ENCODE measurements around the gene CD164L2.
"Not testable (repeated sequence)": the region's sequence is repeated elsewhere in the genome, so short reads cannot be mapped to it uniquely, and the experiment has no call there.

The CD164L2 gene

GRCh38 chr1:27413004-27413403 is 29.9 kb upstream of the CD164L2 start:
- no peak for TF ChIP-seq CTCF (IDR thresholded peaks at IDR 0.05; ENCODE audit: insufficient read depth, missing control alignments)
- no peak for FAIRE-seq
- DNase-seq (ENCODE audit: insufficient read length, low spot score): no peak

- TF ChIP-seq CTCF (IDR thresholded peaks at IDR 0.05; ENCODE audit: insufficient read depth, missing control alignments): no peak
- FAIRE-seq: no peak
- DNase-seq (ENCODE audit: insufficient read length, low spot score): no peak
Measured at GRCh38 chr1:27412502-27412901, 29.4 kb upstream of the CD164L2 start.

GRCh38 chr1:27410709-27411108 is 27.6 kb upstream of the CD164L2 start:
- FAIRE-seq (no peak), DNase-seq (ENCODE audit: insufficient read length, low spot score) (no peak)
- TF ChIP-seq CTCF (IDR thresholded peaks at IDR 0.05; ENCODE audit: insufficient read depth, missing control alignments): no peak

GRCh38 chr1:27409669-27410068 is 26.5 kb upstream of the CD164L2 start:
- no peak for TF ChIP-seq CTCF (IDR thresholded peaks at IDR 0.05; ENCODE audit: insufficient read depth, missing control alignments)
- DNase-seq (ENCODE audit: insufficient read length, low spot score) (no peak), FAIRE-seq (no peak)

GRCh38 chr1:27408151-27408550 is 25.0 kb upstream of the CD164L2 start:
- no peak for DNase-seq (ENCODE audit: insufficient read length, low spot score)
- FAIRE-seq: no peak
- no peak for TF ChIP-seq CTCF (IDR thresholded peaks at IDR 0.05; ENCODE audit: insufficient read depth, missing control alignments)

- not testable (repeated sequence) for FAIRE-seq; DNase-seq (ENCODE audit: insufficient read length, low spot score)
Measured at GRCh38 chr1:27406791-27407190, 23.7 kb upstream of the CD164L2 start.

GRCh38 chr1:27406362-27406680 is 23.2 kb upstream of the CD164L2 start:
- FAIRE-seq: no peak
- no peak for DNase-seq (ENCODE audit: insufficient read length, low spot score)
- TF ChIP-seq CTCF (IDR thresholded peaks at IDR 0.05; ENCODE audit: insufficient read depth, missing control alignments): no peak

- not testable (repeated sequence) for DNase-seq (ENCODE audit: insufficient read length, low spot score); FAIRE-seq
Measured at GRCh38 chr1:27405598-27406361, 22.6 kb upstream of the CD164L2 start.

Measured in D721Med (cell line).